SU-DHL-6 (cell line): ENCODE data around the gene C2CD2.

ENCODE experiments used
- EZH2phosphoT487 ChIP-seq: fragments of 200-600 bp; sonication (generic), shearing (Covaris generic); conservative IDR thresholded peaks from 2 replicates; pipeline ENCODE4 v1.6.1; 2018; ENCODE audit warnings: mild to moderate bottlenecking, antibody characterized with exemption, low read length, moderate library complexity, mixed read lengths
- TF ChIP-seq, protein P1 (sequence below): fragments of 200-600 bp; sonication (generic); IDR thresholded peaks from one replicate; pipeline ENCODE4 v1.5.1; 2017; ENCODE audit warnings: antibody characterized with exemption, mild to moderate bottlenecking, low read length, moderate library complexity; ENCODE audit not compliant: insufficient read depth, poor library complexity, severe bottlenecking

- TF ChIP-seq, protein P1, sequence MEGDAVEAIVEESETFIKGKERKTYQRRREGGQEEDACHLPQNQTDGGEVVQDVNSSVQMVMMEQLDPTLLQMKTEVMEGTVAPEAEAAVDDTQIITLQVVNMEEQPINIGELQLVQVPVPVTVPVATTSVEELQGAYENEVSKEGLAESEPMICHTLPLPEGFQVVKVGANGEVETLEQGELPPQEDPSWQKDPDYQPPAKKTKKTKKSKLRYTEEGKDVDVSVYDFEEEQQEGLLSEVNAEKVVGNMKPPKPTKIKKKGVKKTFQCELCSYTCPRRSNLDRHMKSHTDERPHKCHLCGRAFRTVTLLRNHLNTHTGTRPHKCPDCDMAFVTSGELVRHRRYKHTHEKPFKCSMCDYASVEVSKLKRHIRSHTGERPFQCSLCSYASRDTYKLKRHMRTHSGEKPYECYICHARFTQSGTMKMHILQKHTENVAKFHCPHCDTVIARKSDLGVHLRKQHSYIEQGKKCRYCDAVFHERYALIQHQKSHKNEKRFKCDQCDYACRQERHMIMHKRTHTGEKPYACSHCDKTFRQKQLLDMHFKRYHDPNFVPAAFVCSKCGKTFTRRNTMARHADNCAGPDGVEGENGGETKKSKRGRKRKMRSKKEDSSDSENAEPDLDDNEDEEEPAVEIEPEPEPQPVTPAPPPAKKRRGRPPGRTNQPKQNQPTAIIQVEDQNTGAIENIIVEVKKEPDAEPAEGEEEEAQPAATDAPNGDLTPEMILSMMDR: no peak
- TF ChIP-seq EZH2phosphoT487: no peak
Observed at GRCh38 chr21:41897700-41898099, 56.1 kb downstream of the C2CD2 start.
